OCI-M1 (cell line): ENCODE measurements around the gene SMARCA2.

Experiments used
- DNase-seq: peaks from one replicate; lab custom pipeline; 2025; lab: John Stamatoyannopoulos, UW

SMARCA2 gene

DNA sequence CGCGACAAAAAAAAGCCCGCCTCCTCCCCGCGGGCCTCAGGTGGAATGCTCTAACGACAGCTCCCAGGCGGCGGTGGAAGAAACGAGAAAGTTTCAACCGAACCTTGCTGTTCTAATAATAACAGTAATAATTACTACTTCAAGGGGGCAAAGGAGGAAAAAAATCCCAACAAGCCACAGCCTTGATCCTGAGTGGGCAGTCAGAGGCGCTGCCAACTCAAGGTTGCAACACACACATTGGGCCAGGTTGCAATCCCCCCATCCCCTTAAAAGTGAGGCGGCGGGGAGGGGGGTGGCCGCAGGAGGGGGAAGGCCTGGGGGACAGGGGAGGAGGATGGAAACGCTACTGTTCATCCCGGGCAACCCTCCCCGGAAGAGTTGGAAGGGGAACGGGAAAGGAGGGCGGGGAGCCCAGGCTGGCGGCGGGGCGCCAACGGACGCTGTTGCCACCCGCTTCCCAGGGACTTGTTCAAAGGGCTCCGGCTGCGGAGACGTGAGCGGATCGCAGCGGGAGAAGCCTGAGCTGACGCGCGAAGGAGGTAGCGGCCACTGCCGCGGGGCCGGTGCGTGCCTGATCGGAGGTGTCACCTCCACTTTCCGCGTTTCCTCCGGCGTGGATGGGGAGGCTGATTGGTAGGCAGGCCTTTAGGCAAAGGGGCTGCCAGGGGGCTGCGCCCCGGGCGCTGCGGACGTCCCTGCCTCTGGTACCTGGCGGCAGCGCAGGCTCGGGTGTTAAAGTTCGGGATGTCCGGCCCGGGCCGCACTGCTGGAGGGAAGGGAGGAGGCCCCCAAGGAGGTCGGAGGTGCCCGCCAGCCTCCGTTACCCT is 647 bp downstream of the SMARCA2 start:
- DNase-seq = peak; percentile 57

DNA sequence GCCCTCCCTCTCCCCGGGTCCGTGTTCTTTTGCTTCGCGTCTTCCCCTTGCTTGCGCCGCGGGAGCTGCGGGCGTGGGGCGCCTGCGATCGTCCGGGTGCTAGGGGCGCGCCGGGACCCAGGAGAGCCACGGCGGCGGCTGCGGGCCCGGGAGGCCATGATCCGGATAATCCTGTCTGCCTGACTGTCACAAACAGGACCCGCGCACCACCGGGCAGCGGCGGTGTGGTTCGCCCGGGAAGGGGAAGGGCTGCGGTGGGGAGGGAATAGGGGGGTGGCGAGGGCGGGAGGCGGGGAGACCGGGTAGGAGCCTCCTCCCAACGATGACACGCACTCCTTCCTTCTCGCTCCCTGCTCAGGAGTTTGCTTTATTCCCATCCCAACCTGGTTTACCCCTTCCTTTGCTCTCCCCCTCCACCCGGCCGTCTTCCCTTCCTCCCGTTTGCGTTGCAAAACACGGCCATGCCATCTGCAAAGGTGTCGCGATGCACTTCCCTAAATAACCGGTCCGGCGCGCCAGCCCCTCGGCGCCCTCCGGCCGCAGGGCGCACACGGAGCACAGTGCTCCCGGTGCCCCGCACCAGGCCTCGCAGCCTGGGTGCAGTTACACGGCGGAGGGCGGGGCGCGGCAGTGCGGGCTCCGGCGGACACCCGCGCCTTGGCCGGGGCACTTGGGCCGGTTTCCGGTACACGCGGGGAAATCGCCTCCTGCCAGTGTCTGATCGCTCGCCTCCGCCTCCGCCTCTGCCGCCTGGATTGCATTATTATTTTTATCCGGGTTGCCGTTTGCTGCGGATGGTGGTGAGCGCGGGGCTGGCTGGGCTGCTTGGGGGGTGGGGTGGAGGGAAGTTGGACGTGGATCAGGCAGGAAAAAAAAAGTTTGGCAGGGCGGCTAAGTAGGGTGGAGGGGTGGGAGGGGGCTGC is 1.5 kb downstream of the SMARCA2 start:
- peak; percentile 77 for DNase-seq

DNA sequence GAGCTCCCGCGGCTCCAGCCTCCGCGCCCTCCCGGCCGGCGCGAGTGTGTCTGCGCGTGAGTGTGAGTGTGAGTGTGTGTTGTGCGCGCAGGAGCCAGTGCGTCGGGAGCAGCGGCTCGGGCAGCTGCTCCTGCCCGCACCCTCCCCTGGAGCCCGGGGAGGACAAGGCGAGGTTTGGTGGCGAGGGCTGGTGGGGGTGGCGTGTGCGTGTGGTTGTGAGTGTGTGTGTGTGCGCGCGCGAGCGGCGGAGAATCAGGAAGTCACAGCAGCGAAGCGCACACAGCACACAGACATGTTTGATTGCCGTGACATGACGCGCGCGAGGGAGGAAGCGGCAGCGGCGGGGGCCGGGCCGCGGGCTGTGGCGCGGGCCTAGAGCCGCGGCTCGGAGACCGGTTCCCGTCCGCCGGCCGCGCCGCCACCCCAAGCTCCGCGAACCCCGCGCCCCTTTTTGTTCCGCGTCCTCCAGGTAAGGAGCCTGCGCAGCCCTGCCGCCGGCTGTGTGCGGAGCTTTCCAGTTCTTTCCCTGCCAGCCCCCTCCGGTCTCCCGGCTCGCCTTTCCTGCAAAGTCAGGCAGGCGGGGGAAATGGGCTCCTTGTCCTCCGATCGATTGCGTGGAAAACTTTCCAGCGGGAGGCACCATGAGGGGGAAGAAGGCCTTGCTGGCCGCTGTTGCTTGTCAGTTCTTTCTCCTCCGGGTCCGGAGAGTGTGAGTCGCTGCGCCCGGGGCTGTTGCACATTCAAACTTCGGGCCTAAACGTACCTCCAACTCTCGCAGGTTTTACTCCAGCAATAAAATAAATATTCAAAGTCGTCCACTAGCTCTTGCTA is 2.4 kb downstream of the SMARCA2 start:
- DNase-seq = peak; percentile 63

GRCh38 chr9:2018162-2018643 is 3.1 kb downstream of the SMARCA2 start:
- DNase-seq = peak; percentile 46

DNA sequence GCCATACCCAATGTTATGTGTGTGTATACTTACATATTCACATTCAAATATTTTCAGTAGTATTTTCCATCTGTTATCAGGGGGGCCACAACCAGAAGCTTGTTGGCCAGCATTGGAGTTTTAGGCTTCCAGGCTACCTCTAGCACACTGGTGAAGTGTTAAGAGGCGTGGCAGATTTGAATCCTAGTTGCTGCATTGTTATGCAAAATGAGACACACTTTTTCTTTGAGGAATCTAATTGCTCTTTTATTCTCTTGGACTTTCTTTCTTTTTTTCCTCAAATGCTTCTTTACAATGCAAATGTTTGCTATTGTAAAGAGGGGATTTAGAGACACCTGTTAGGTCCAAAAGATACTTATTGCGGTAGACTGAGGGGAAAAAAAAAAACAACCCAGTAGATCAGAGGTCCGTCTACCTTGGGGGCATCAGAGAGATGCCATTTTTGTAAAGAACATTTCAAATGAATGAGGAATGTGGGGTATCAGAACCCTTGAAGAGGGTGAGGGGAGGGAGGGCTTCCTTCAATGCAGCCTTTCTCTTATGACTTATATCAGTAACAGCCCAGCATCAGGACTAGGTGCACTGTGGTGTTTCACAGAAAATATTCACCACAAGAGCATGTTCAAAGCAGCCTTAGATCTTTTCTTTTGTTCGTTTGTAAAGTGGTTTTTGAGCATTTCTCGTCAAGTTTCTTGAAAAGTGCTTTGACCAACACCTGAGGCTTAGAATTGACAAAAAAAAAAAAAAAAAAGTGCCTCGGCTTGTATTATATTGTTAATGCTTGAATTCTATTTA is 3.8 kb downstream of the SMARCA2 start:
- DNase-seq = peak; percentile 46

DNA sequence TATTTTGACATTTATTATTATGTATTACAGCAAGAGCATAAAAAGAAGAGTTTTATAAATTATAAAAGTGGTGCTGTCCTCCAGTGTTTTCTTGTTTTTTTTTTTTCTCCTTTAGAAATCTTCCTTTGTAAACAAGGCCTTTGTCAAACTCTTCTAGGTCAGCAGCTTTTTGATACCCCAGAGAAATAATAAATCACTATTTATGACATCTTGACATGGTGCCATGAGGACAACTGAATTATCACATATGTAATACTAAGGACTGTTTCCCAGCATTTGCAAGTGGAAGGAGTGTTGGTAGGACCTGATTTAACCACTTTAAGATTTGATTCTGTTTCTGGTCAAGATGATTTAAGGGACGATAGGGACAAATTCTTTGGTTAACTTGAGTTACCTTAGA is 4.6 kb downstream of the SMARCA2 start:
- peak; percentile 17 for DNase-seq

DNA sequence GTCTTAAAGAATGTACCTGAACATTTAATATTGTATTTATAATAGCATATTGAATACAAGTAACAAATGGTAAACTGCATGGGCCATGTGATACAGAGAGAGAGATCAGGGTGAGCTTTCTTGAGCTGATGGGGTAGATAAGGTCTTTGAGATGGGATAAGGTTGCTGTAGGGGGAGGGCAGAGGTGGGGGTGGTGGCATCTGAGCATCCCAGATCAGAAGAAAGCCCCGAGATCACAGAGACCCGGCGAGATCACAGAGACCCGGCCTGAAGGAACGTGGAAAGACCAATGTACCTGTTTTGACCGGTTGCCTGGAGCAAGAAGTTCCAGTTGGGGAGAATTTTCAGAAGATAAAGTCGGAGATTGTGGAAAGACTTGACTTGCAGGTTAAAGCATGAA is 6.6 kb downstream of the SMARCA2 start:
- DNase-seq = no peak

GRCh38 chr9:2022560-2022959 is 7.4 kb downstream of the SMARCA2 start:
- DNase-seq = peak; percentile 34

GRCh38 chr9:2023042-2023441 is 7.9 kb downstream of the SMARCA2 start:
- DNase-seq = no peak

DNA sequence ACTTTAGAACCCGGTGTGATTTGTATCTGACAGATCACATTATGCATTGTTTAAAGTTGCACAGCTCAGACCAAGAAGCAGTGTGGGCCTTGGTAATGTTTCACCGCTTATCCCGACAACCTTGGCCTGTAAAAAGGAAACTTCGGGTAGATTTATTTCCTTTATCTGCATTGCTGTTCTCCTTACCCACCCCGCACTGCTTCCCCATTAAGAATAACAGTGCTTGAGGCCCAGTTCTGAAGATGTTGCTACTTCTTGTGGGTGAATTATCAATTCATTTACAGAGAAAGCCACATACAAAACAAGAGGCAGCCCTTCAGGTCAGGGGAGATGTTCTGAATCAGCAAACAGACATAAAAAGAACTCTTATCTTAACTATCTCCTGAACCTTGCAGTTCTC is 8.4 kb downstream of the SMARCA2 start:
- DNase-seq = peak; percentile 60

DNA sequence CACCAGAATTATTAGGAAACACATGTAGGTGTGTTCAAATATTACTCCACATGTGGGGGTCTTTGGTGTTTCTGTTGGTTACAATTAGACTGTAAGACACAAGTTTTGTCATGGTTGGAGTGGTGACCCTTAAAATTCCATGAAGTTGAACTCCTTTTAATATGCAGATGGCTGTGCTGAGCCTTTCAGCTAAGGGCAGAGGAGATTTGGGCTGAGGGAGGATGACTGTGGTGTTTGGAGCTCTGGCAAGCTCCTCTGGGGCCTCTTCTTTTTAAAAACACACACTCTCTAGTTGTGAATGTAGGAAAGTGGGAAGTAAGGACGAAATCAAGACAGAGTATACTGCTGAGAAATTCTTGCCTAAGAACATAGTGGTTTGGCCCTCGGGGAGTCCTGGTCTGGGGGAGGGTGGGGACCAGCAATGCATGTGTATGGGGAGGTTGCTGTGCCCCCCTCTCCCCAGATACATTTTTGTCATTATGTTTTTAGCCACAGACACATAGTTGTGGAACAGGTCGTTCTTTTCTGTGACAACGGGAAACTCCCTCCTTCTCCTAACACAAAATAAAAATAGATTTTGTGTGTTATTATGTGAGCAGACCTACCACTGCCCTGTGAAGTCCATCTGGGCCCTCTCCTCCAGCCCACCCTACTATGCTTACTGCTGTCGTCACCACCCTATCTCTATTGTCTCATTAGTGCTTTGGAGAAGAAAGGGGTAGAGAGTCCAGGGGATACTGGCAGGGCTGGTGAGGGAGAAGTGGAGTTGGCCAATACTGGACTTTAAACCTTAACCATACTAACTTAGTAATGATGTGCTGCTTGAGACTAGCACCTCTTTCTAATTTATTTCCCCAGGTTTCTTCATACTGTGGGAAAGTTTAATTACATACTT is 10.0 kb downstream of the SMARCA2 start:
- peak; percentile 37 for DNase-seq

DNA sequence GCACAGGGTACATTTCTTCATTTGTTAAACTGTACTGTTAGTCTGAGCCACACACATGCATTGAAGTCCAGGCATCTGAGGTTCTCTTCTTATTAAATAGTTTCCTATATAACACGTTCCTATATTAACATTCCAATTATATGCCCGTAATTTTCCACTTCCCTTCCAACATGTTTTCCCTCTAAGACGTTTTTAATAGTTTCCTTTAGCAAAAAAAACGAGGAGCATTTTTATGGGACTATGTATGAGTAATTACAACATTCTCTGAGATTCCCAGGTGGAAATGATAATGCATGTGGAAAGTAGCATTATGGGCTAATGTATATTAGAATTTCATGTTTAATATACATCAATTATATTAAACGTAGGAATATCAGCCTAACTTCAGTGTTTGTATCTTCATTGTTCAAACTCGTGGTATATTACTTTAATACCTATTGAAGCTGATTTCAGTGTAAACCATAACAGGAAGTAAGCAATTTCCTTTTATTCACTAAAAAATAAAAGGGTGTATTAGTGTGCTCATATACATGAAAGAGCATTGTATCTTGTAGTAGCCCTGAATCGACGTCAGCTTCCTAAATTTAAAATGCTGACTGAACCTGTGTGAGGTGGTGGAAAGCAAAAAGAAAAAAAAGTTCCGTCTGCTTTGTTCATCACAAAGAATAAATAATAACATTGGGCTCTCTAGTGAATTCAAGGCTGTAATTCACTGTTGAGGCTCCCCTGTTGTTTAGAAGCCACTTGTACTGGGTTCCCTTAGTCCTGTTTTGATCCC is 11.3 kb downstream of the SMARCA2 start:
- no peak for DNase-seq

- DNase-seq = no peak
Measured at GRCh38 chr9:2027543-2028160, 12.5 kb downstream of the SMARCA2 start.

- DNase-seq = no peak
Measured at GRCh38 chr9:2028888-2029287, 13.7 kb downstream of the SMARCA2 start.

GRCh38 chr9:2029666-2030170 is 14.6 kb downstream of the SMARCA2 start:
- no peak for DNase-seq

- peak; percentile 67 for DNase-seq
Measured at GRCh38 chr9:2032234-2032633, 17.1 kb downstream of the SMARCA2 start.

GRCh38 chr9:2036844-2037243 is 21.7 kb downstream of the SMARCA2 start:
- no peak for DNase-seq
